ENCODE data around the gene IL12A.

The IL12A gene

GRCh38 chr3:160038862-160039562 is 50.4 kb downstream of the IL12A start:
- DNase-seq, result no peak

- no peak for DNase-seq
Measured at GRCh38 chr3:160040181-160040580, 51.5 kb downstream of the IL12A start.

GRCh38 chr3:160041465-160041864 is 52.8 kb downstream of the IL12A start:
- DNase-seq, result no peak

- DNase-seq, result no peak
Measured at GRCh38 chr3:160044121-160044520, 55.5 kb downstream of the IL12A start.
